T follicular helper cell (primary cell): ENCODE results near the gene PLPP2.

Experiments
- DNase-seq: peaks from one replicate; pipeline ENCODE4 v3.0.0-alpha.2; 2020; ENCODE audit warnings: low read depth
- total RNA-seq, 2 experiments: gene quantifications; one replicate each; lab custom pipeline; 2026; lab: John Stamatoyannopoulos, UW

Gene PLPP2
- 0.48 to 1.9 reads per million in 2 experiments for total RNA-seq

DNA sequence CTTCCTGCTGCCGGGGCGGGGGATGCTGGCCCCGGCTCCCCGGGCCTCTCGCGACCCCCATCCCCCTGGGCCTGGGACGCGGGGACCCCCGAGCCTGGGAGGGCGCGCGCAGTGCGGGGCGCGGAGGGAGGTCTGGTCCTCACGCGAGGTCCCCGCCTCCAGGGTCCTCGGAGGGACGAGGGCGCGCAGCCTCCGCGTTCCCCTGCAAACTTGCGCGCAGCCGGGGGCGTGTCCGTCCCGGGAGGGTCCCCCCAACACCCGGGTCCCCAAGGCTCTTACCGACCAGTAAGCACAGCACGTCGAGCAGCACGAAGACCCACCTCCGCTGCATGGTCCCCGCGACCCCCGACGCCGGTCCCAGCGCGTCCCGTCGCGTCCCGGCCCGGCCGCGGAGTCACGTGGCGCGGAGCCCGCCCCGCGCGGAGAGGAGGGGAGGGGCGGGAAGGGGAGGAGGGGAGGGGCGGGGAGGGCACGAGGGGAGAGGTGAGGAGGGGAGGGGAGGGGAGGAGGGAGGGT is at the start of gene PLPP2:
Gene PLPP2, minus strand, starts transcription at position 398 of the 516 bp plus-strand sequence. Its CDS starts 67 bp downstream, at position 331.
- no peak for DNase-seq

DNA sequence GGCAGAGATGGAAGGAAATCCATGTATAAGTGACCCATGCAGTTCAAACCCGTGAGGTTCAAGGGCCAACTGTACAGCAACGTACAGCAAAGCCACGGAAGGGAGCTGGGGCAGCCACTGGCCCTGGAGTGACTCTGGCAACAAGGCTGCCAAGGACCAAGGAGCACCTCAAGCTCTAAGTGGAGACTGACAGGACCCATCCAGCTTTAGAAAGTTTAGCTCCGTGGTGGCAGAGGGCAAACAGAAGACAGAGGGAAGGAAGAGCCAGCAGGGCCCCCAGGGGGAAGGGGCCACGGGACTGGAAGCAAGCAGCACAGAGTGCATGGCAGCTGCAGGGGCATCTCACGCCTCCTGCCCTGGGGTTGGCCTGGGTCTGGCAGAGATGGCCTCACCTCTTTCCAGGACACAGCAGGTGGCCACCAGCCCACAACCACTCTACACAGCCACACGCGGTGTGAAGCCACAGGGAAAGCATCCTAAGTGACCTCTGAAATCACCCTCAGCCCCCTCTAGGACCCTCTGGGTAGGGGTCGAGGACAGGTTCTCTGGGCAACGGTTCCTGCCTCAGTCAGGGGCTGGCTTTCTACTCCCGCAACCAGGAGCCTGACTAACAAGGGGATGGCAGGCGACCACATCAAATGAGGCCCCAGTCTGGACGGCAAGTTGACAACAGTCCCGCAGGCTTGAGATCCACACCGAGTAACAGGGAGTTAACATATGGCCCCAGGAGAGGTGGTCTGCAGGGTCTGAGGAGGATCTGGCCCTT is 49.6 kb upstream of the PLPP2 start:
- DNase-seq, result no peak

DNA sequence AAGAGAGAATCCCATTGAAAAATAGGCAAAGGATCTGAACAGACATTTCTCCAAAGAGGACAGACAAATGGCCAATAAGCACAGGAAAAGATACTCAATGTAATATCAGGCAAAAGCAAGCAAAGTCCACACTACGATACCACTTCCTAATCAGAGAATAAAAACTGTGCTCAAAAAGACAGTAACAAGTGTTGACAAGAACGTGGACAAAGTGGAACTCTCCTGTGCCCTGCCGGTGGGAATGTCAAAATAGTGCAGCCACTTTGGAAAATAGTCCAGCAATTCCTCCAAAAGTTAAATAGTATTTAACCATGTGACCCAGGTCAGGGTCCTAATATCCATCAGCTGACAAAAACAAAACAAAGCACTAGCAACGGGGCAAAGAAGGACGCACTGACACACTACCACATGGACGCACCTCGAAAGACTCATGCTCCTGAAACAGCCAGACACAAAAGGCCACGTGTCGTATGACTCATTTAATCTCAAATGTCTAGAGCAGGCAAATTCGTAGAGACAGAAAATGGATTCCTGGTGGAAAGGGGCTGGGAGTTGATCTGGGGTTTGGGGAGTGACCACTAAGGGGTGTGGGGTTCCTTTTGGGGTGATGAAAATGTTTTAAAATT is 48.2 kb upstream of the PLPP2 start:
- no peak for DNase-seq

DNA sequence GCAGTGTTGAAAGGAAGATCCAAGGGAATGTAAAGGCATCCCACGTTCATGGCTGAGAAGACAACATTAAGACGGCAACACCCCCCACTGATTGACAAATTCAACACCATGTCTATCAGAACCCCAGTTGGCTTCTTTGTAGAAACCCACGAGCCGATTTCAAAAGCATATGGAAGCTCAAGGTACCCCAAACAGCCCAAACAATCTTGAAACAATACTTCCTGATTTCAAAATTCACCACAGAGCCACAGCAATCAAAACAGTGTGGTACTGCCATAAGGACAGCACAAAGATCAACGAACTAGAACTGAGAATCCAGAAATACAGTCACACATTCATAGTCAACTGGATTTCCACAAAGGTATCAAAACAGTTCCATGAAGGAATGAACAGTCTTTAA is 47.2 kb upstream of the PLPP2 start:
- DNase-seq, result no peak

DNA sequence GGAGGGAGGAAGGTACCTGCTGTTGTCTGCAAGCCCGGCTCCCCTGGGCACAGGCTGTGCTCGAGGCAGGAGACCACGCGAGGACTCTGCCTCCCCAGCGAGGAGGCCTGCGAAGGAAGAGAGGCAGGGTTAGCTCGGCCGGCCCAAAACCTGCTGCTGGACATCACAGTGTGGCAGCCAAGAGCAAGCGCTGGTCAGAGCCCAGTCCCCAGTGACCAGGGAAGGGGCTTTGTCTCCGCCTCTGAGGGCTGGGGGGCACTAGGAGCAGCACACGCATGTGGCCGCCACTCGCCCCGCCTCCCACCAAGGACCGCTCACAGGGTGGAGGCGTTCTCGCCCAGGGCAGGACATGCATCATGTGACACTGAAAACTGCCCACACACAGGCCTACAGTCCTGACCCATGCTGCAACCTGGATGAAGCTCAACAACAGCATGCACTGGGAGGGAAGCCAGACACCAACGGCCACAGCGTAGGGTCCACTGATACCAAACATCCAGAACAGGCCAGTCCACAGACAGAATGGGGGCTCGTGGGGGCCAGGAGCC is 44.9 kb upstream of the PLPP2 start:
- no peak for DNase-seq

DNA sequence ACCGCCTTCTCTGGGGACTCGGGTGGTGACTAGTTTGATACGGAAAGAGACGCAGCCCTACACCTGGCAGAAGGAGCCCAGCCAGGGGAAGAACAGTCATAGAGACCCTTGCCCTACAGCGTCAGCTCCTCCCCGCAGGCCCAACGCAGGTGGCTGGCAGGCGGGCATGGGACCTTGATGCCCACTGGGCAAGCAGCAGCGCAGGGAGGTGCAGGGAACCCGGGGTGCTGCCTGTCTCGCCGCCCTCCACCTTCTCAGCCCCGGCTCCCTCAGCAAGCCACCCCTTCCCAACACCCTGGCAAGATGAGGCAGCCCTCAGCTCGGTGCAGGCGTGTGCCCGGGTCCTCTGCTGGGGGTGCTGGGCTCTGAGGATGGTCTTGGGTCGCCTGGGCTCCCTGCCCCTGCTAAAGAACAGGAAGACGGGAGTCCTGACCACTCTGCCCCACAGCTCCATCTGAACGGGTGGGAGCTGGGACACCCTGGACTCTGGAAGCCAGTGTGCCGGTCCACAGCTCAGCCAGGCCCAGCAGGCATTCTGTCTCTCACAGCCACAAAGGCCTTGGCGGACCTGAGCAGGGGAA is 44.4 kb upstream of the PLPP2 start:
- no peak for DNase-seq

DNA sequence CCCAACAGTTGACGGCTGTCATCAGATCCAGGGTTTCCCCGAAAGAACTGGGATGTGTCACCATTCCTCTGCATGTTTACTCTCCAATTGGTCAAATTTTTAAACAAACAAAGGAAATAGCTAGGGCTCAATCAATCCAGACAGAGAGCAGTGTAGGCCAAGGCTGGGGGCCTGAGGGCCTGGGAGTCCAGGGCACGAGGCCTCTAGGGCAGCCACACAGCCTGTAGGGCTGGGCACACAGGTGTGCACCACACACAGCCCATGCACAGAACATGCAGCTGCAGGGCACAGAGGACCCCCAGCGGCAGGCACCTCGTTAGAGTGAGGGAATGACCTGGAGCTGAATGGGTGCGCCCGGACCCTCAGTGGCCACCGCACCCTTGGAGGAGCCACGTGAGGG is 43.9 kb upstream of the PLPP2 start:
- DNase-seq, result no peak

DNA sequence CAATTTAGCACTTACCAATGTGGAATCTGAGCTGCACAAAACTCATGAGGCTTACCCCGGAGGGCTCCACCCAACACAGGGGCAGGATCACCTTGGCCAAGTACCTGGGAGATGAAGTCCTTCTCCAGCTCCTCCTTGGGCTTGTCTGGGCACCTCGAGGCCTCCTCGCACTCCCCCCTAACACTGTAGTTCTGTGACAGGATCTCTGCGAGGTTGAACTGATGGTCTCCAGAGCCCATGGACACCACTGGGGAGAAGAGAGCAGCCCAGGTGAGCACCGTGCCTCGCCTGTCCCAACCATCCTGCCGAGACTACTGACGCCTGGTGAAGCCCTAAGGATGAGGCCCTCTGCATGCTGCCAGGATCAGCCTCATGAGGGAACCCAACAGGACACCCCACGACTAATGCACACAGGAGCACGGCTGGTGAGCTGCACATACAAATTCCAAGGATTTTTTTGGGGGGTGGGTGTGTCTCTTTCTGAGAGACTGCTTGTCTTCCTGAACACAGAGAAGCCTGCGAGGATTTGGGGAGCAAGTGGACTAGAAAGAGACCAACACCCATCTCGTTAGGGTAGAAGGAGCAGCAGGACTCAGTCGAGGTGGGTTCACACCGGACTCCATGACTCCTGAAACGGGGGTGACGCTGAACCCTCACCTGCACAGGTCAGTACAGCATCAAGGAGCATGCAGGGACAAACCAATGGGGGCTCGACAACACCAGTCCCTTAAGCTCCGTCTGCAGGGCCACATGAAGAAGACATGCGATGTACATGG is 43.3 kb upstream of the PLPP2 start:
- DNase-seq, result no peak

DNA sequence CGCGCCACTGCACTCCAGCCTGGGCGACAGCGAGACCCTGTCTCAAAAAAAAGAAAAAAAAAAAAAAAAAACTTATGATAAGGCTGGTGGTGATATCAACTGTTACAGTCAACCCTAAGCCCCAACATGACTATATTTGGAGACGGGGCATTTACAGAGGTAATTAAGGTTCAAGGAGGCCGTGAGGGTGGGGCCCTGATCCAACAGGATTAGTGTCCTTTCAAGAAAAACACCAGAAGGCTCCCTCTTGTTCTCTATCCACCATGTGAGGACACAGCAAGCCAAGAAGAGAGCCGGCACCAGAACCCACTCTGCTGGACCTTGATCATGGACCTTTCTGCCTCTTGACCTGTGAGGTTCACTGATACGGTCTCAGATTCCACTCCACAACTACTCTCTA is 39.3 kb upstream of the PLPP2 start:
- DNase-seq, result no peak

DNA sequence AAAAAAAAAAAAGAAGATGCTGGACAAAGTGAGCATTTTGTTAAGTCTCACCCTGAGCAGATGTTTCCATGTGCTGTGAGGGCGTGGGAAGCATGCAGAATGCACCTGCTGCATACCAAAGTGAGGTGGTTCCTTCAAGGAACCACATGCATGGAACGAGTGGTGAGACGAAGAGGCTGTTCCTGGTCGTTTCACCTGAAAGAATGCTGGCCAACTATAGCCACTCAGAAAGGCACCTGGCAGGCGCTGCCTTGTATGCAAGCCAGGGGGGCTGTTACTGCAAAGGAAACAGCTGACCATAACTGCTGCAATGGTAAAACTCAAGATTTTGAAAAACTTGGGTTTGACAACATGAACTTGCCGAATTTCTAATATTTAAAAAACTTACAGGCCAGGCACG is 38.7 kb upstream of the PLPP2 start:
- DNase-seq, result no peak

DNA sequence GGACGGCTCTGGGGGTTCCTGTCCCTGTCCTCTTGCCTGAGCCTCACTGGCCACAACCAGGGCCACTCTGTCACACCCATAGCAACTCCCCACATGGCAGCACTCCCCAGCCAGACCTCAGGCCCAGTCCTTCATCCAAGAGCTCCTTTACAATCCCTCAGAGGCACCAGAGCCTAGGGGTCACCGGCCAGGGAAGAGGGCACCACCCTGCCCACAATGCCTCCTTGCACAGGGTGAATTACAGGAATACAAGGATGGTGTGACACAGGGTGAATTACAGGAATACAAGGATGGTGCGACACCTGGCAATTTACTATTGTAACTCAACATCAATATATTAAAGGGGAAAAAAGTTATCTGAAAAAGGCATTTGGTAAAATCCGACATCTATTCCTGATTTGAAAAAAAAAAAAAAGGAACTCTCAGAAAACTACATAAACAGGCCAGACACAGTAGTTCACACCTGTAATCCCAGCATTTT is 36.9 kb upstream of the PLPP2 start:
- DNase-seq, result no peak

DNA sequence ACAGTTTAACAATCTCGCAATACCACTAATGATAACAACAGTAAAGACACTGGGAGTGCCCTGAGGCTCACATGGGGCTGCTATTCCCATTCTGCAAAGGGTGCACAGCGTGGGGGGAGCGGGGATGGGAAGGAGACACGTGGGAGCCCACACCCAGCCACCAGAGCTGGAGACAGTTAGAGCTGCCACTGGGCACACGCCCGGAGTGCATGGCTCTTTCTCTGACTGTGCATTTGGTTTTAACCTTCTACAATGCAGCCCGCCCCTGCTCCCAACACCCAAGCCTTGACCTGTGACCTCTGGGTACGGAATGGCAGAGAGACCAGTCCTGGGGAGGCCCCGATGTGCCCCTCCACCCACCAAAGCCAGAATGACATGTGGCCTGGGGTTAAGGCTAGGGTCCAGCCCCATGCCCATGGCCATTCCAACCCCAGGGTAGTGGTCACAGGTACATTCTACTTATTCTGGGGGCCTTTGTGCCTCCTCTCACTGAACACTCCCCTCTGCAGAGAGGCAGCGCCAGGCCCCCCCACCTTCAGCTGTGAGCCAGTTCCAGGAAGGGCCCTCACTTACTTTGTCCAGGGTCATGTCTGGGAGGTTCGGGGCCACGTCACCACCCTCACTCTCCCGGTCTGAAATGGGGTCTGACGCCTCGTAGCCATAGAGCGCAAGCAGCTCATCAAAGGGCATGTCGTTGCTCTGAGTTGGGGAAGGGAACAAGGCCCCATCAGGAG is 36.3 kb upstream of the PLPP2 start:
- DNase-seq, result no peak

DNA sequence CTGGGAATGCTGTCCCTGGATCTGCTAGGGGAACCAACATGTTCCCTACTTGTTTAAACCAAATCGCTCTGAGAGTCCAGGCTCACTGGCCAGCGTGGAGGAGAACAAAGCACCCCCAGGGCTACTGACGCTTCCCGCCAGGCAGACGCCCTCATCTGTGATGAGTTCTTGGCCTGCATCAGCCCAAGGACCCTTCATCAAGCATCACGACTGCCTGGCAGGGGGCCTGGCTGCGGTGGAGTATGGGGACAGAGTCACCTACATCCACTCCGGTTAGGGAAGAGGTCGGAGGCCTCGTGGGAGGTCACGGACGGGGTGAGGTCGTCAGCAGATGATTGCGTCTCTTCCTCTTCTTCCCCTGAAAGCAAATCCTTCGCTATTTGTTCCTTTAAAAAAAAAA is 35.7 kb upstream of the PLPP2 start:
- no peak for DNase-seq

DNA sequence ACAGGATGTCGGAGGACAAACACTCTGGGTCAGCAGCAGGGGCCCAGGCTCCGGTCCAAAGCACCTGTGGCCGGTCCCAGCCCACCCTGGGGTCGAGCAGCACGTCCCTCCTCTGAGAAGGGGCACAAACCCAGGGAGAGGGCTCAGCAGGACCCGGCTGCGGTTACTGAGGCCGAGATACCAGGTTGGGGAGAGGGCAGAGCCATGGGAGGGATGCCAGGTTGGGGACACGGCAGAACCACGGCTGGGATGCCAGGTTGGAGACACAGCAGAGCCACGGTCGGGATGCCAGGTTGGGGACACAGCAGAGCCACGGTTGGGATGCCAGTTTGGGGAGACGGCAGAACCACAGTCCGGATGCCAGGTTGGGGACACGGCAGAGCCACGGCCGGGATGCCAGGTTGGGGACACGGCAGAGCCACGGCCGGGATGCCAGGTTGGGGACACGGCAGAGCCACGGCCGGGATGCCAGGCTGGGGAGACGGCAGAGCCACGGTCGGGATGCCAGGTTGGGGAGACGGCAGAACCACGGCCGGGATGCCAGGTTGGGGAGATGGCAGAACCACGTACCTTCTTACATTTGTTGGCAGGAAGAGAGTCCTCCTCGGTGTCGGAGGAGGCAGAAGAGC is 34.8 kb upstream of the PLPP2 start:
- no peak for DNase-seq

DNA sequence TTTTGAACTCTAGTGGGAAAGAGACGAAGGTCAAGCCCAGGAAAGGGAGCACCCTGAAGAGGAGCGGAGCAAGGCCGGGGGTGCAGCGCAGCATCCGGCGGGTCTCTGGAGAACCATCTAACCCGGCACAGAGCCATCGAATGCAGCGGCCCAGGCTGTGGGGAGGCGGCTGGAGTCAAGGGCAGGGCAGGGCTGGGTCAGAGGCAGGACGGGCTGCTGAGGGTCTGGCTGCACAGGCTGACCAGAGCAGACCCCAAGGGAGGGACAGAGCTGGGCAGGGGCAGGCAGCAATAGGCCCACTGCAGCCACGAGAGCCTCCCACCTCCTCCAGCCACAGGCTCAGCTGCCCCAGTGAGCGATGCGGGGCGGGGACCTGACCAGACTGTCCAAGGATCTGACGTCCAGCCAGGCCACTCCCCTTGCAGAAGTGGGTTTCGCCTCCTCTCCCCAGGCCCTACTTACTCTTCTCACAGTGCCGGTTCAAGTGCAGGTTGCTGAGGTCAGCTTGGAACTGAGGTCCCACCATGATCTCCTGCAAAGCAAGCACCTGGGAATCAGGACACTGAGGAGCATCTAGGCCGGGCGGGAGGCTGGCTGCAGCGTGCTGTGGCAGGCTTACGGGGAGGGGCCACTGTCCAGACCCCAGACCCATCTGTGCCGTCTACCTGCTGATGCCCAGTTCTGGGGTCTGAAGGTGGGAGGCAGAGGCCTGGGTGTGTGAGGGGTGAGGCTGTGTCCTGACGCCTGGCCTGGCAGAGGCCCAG is 34.2 kb upstream of the PLPP2 start:
- no peak for DNase-seq

DNA sequence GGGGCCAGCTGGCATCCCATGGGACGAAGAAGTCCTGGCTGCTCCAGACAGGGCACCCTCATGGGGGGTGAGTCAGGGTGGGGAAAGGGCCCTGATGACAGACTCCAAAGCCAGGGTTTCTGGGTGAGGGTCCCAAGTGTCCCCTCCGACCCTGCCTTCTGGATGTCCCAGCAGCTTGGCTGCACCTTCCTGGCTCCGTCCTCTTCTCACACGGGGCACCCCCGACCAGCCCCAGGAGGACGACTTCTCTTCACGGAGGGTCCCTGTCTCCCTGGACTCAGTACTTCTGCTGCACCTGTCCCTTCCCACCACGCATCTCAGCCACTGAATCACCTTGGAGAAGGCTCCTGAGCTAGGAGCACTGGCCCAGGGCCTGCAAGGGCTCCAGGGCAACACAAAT is 33.5 kb upstream of the PLPP2 start:
- DNase-seq, result no peak

DNA sequence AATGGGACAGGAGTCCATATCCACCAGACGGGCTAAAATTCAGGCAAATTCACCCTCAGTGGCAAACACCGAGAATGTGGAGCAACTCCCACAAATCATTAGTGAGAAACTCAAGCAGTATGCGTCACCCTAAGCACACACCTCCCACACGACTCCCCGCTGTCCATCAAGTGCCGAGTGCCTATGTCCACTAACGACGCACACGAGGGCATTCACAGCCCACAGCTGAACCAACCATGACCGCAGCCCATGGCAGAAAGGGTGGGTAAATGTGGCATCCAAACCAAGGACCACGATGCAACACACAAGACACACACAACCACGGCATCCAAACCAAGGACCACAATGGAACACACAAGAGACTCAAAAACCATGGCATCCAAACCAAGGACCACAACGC is 31.4 kb upstream of the PLPP2 start:
- DNase-seq, result no peak

DNA sequence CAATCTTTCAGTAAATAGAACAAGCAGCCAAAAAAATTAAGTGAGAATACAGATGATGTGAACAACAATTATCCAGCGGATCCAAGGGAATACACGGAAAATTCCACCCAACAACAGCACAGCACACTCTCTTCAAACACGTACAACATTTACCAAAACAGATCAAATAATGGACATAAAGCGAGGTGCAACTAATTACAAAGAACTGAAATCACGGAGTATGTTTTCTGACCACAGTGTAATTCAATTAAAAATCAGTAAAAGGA is 27.2 kb upstream of the PLPP2 start:
- no peak for DNase-seq

DNA sequence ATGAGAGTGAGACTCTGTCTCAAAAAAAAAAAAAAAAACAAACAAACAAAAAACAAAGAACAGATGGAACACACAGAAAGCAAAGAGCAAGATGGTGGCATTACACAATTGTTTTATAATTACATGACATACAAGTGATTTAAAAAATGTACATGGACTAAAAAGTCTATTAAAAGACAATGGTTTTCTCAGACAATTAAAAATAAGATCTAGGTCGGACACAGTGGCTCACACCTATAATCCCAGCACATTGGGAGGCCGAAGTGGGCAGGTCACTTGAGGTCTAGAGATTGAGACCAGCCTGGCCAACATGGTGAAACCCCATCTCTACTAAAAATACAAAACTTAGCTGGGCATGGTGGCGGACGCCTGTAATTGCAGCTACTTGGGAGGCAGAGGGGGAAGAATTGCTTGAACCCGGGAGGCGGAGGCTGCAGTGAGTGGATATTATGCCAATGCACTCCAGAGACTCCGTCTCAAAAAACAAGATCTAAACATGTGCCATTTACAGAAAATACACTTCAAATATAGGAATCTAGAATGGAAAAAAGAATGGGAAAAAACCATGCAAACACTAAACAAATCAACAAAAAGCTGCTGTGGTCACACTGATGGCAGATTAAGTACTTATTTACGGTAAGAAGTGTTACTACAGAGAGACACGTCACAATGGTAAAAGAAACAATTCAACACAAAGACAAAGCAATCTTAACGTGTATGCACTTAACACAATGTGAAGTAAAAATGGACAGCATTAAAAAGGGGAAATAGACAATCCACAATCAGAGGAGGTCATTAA is 26.7 kb upstream of the PLPP2 start:
- no peak for DNase-seq
